ENCODE measurements around the gene TRAK1.

The TRAK1 gene

DNA sequence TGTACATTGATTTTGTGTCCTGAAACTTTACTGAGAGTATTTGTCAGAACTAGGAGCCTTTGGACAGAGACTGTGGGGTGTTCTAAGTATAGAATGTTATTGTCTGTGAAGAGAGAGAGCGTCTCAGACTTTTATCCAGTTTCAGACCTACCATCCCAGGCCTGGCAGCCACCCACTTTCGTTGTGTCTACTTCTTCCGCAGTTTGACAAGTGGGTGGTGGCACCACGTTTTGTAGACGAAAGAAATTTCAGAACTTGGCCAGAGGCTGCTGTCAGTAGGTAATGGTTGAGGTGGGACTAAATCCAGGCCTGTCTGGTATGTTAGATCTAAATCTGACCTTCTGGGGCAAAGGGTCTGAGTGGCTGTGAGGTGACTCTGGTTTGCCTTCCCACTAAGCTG lies 13.4 kb upstream of the TRAK1 start:
- TF ChIP-seq, protein P1, sequence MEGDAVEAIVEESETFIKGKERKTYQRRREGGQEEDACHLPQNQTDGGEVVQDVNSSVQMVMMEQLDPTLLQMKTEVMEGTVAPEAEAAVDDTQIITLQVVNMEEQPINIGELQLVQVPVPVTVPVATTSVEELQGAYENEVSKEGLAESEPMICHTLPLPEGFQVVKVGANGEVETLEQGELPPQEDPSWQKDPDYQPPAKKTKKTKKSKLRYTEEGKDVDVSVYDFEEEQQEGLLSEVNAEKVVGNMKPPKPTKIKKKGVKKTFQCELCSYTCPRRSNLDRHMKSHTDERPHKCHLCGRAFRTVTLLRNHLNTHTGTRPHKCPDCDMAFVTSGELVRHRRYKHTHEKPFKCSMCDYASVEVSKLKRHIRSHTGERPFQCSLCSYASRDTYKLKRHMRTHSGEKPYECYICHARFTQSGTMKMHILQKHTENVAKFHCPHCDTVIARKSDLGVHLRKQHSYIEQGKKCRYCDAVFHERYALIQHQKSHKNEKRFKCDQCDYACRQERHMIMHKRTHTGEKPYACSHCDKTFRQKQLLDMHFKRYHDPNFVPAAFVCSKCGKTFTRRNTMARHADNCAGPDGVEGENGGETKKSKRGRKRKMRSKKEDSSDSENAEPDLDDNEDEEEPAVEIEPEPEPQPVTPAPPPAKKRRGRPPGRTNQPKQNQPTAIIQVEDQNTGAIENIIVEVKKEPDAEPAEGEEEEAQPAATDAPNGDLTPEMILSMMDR (IDR thresholded peaks at IDR 0.05; ENCODE audit: borderline replicate concordance, insufficient read depth, low read depth, low read length), result no peak
- H3K4me3 ChIP-seq (ENCODE audit: low read depth, low read length), result no peak overlapping the region

DNA sequence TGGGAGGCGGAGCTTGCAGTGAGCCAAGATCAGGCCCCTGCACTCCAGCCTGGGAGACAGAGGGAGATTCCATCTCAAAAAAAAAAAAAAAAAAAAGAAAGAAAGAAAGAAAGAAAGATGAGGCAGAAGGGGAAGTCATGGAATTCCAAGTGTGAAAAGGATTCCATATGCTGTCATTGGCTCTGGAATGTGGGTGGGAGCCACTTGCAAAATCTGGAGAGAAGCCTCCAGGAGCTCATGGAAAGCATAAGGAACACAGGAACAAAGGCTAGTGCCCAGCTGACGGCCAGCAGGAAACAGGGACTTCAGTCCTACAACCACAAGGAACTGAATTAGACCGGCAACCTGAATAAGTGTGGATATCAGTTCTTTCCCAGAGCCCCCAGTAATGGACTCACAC lies 12.5 kb upstream of the TRAK1 start:
- H3K4me3 ChIP-seq (ENCODE audit: low read depth, low read length), result no peak overlapping the region
- TF ChIP-seq, protein P1 (IDR thresholded peaks at IDR 0.05; ENCODE audit: borderline replicate concordance, insufficient read depth, low read depth, low read length), result no peak

DNA sequence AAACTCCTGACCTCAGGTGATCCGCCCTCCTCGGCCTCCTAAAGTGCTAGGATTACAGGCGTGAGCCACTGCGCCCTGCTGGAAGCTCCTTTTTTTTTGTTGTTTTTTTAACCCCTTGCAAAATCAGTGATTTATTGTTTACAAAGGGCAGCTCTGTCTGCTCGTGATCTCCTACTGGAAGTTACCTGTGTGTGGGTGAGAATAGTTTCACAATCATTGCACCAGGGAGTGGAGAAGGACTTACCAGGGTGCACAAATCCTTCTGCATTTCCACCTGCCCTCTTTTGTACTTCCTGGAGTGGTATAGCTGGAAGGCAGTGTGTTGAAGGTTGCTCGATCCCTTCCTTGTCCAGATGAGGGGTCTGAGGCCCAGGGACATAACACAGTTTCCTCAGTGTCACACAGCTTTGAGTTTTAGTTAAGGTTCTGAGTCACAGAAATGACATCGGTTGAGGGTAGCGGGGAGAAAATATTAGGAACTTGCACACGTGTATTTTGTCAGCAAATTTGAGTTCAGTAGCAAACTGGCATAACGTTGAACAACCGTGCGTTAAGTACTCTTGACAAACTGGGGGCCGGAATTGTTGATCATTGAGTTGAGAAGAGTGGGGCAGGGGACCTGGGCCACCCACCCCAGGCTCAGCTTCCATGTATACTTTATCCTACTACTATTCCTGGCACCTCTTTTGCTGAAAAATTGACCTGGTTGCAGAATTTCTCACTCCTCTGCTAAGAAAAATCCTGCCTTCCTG lies 11.3 kb upstream of the TRAK1 start:
- TF ChIP-seq, protein P1 (IDR thresholded peaks at IDR 0.05; ENCODE audit: borderline replicate concordance, insufficient read depth, low read depth, low read length), result no peak

DNA sequence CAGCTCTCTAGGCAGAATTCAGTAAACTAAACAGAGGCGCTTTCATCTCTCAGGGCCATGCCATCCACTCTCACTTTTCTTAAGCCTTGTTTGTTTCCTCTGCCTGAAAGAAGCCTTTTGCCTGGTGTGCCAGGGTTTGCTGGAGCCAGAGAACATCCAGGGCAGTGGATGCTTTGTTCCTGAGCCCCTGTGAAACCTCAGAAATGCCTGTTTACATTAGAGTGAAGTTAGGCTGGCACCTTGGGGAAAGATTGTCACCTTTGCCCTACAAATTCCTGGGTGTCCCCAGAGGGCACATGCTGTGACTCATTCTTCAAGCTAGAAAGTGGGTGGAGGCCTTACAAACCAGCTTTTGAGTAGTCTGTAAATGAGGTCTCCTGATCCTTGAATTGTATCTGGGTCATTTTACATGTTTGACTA lies 10.7 kb upstream of the TRAK1 start:
- H3K4me3 ChIP-seq (ENCODE audit: low read depth, low read length), result no peak overlapping the region
- TF ChIP-seq, protein P1 (IDR thresholded peaks at IDR 0.05; ENCODE audit: borderline replicate concordance, insufficient read depth, low read depth, low read length), result no peak

More for the DNA sequence above, 11.3 kb upstream of the TRAK1 start:
- H3K4me3 ChIP-seq (ENCODE audit: low read depth, low read length), result no peak overlapping the region

DNA sequence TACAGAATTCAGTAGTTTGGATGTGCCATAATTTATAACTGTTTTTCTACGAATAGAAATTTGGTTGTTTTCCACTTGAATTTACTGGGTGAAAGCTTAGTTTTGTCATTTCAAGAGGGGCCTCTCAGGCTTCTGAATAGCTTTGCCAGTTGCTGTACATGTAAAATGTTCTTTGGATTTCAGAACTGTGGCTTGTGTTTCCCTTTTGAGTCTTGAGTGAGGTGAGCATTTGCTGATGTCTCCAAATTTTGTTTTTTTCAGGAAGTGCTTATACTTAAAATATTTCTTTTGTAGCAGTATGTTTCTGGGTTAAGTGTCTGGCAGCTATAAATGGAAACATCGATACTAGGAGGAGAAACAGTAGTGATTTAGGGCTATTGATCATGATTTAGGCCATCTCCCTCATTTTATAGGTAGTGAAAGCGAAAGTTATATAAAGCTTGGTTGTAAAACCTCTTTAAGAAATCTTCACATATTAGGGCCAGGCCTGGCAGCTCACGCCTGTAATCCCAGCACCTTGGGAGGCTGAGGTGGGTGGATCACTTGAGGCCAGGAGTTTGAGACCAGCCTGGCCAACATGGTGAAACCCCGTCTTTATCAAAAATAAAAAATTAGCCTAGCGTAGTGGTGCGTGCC lies 9.2 kb upstream of the TRAK1 start:
- TF ChIP-seq, protein P1 (IDR thresholded peaks at IDR 0.05; ENCODE audit: borderline replicate concordance, insufficient read depth, low read depth, low read length), result no peak
- H3K4me3 ChIP-seq (ENCODE audit: low read depth, low read length), result no peak overlapping the region

DNA sequence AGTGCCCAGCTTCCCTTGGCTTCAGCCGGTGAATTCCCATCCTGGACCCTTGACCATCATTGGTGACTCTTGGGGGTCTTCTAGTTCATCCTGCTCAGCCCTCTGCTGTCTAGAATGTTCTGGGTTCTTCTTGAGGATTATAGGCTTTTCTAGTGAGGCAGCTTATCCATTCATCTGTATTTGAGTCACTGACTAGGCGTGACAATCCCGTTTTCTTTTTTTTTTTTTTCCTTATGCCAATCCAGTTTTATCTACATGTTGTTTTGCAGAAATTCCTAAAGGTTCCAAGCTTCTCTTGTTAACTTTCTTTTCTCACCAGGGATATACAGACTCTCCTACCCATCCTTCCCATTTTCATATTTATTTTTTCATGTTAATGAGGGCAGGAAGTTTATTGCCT lies 6.6 kb upstream of the TRAK1 start:
- no peak overlapping the region for H3K4me3 ChIP-seq (ENCODE audit: low read depth, low read length)
- TF ChIP-seq, protein P1 (IDR thresholded peaks at IDR 0.05; ENCODE audit: borderline replicate concordance, insufficient read depth, low read depth, low read length), result no peak

Measured in GM12875 (cell line).